CD4-positive, alpha-beta T cell (primary cell): ENCODE data around the gene CACNB2. TPM values are rescaled to one million over a fixed set of nuclear protein-coding genes. Genes with fewer than 3 reads are reported as not detected.
A peak's percentile ranks its signal among the peaks of the same experiment; 100 is the strongest.
"Not testable (repeated sequence)": the region's sequence is repeated elsewhere in the genome, so short reads cannot be mapped to it uniquely, and the experiment has no call there.

Experiments
- ATAC-seq: fragments of 200-7000 bp; cut with Tn5 transposase; one replicate; pipeline ENCODE4 v1.10.0; 2022; ENCODE audit warnings: mild to moderate bottlenecking; ENCODE audit not compliant: poor library complexity
- CTCF ChIA-PET: fragments of 350-600 bp; sonication (Branson Sonifier 250); formaldehyde crosslinking; loops from one replicate; lab custom pipeline; 2021; ENCODE audit warnings: antibody characterized with exemption, inconsistent platforms; lab: Charles Lee
- POLR2A ChIA-PET: fragments of 350-600 bp; sonication (Branson Sonifier 250); formaldehyde crosslinking; loops from one replicate; lab custom pipeline; 2021; ENCODE audit warnings: antibody characterized with exemption, inconsistent platforms; lab: Charles Lee
- DNase-seq, 14 experiments: peaks; one replicate each; pipeline ENCODE4 v3.0.0-alpha.2; 2013 to 2020; ENCODE audit warnings: mixed read lengths in 2 of 14
- H3K27ac ChIP-seq, 2 donors: one replicate each; pipeline versions ENCODE4 v1.5.1 to v1.7.0; 2013; ENCODE audit warnings: low read length in 2 of 2, low read depth in 1 of 2, mild to moderate bottlenecking in 1 of 2
- H3K27me3 ChIP-seq, 2 experiments: 1 replicate in 1 of 2; 2 replicates in 1 of 2; pipeline versions ENCODE4 v1.6.1 to v1.7.0; 2013; ENCODE audit warnings: low read length in 2 of 2, control low read depth in 1 of 2, mild to moderate bottlenecking in 1 of 2, moderate library complexity in 1 of 2; ENCODE audit not compliant: insufficient read depth in 2 of 2, control insufficient read depth in 1 of 2
- H3K36me3 ChIP-seq: one replicate; pipeline ENCODE4 v1.6.1; 2013; ENCODE audit warnings: low read length, control low read depth; ENCODE audit not compliant: insufficient read depth
- H3K4me1 ChIP-seq: one replicate; pipeline ENCODE4 v1.6.1; 2013; ENCODE audit warnings: low read length, control low read depth; ENCODE audit not compliant: insufficient read depth
- H3K4me3 ChIP-seq: one replicate; pipeline ENCODE4 v1.5.1; 2013; ENCODE audit warnings: mild to moderate bottlenecking, low read length, moderate library complexity
- H3K9me3 ChIP-seq, 2 experiments: 1 replicate in 1 of 2; 2 replicates in 1 of 2; pipeline versions ENCODE4 v1.6.1 to v1.7.0; 2013; ENCODE audit warnings: low read length in 2 of 2, mild to moderate bottlenecking in 2 of 2, control low read depth in 1 of 2, moderate library complexity in 1 of 2; ENCODE audit not compliant: control insufficient read depth in 1 of 2, insufficient read depth in 1 of 2
- H3K27ac Mint-ChIP-seq: one replicate; pipeline ENCODE4 v1.8.0; 2020; ENCODE audit warnings: mixed read lengths
- H3K27me3 Mint-ChIP-seq: one replicate; pipeline ENCODE4 v1.8.0; 2021; ENCODE audit warnings: mixed read lengths
- H3K36me3 Mint-ChIP-seq: one replicate; pipeline ENCODE4 v1.8.0; 2021; ENCODE audit warnings: low read depth, mixed read lengths
- H3K4me1 Mint-ChIP-seq: one replicate; pipeline ENCODE4 v1.8.0; 2021; ENCODE audit warnings: low read depth, mixed read lengths
- H3K4me3 Mint-ChIP-seq: one replicate; pipeline ENCODE4 v1.8.0; 2020; ENCODE audit warnings: mild to moderate bottlenecking, mixed read lengths
- H3K9me3 Mint-ChIP-seq: one replicate; pipeline ENCODE4 v1.8.0; 2020; ENCODE audit warnings: mixed read lengths
- CTCF ChIP-seq: fragments of 200-600 bp; IDR thresholded peaks from one replicate; pipeline ENCODE4 v1.8.0; 2022; ENCODE audit warnings: antibody characterized with exemption, mild to moderate bottlenecking
- intact Hi-C, 2 experiments: fragments of 100-400 bp; cut with DNase I in 1 of 2; cut with micrococcal nuclease in 1 of 2; formaldehyde crosslinking; loops; one replicate each; pipeline versions ENCODE4 v1.15.1 to v1.9.0; 2023 to 2025; cut with DNase I, micrococcal nuclease
- total RNA-seq, 174 experiments: library from RNA in 2 of 174; stranded (reverse) in 2 of 174; gene quantifications; one replicate each; pipeline ENCODE4 v1.2.3 and lab custom pipeline; 2021 to 2026

CACNB2 gene
- total RNA-seq, 2 experiments from 2014 or later: 0.34 TPM; not detected in 1

DNA sequence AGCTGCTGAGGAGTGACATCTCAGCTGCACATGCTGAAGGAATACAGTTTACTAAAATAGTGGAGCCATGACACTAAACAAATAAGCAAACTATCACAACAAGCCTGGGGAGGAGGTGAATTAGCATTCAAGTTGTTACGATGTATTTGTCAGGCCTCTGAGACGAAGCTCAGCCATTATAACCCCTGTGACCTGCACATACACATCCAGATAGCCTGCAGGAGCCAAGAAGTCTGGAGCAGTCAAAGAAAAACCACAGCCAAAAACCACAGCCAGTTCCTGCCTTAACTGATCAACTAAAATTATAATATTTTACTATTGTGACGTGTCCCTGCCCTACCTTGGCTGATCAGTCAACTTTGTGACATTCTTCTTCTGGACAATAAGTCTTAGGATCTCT, 442.6 kb downstream of the CACNB2 start:
- ATAC-seq (peak; percentile 32), DNase-seq (peak in 1 of 14 experiments; percentile 25)
- Histone ChIP-seq H3K27ac (no peak overlapping the region), H3K9me3 (peaks cover 0 to 15% of the 10 kb centered on the region in 2 experiments), H3K4me3 (no peak overlapping the region), H3K36me3 (peaks cover 48% of the 10 kb centered on the region), H3K27me3 (no peaks in the 10 kb centered on the region), H3K4me1 (peaks cover 4% of the 10 kb centered on the region)
- Mint-ChIP-seq H3K4me3 (no peak overlapping the region), H3K27ac (peak overlapping the region; percentile 27), H3K9me3 (peaks cover 4% of the 10 kb centered on the region), H3K4me1 (peaks cover 22% of the 10 kb centered on the region), H3K36me3 (peaks cover 96% of the 10 kb centered on the region), H3K27me3 (no peaks in the 10 kb centered on the region)
- CTCF ChIA-PET: no interaction called here
- intact Hi-C loops: loop anchor here in 1 of 2 experiments (5.0 kb wide), 1 partner anchor 74 kb away; the partner anchor contains the start of gene ARL5B
- POLR2A ChIA-PET: interaction anchor here (0.7 kb wide), 1 partner anchor 68 kb away, joined by 3 read pairs; the partner anchor contains the start of gene NSUN6
- no peak for TF ChIP-seq CTCF

- Mint-ChIP-seq H3K9me3 (peaks cover 2% of the 10 kb centered on the region), H3K27ac (no peak overlapping the region), H3K27me3 (no peaks in the 10 kb centered on the region), H3K4me3 (no peak overlapping the region), H3K36me3 (peaks cover 94% of the 10 kb centered on the region), H3K4me1 (peaks cover 22% of the 10 kb centered on the region)
- POLR2A ChIA-PET: interaction anchor here (0.7 kb wide), 2 partner anchors 67 to 200 kb away, joined by 3 read pairs; partner anchors contain the start of gene NSUN6
- peak in 3 of 14 experiments; percentile 10 to 13 (median 13) for DNase-seq
- TF ChIP-seq CTCF: peak; percentile 29
- Histone ChIP-seq H3K9me3 (peaks cover 0 to 9% of the 10 kb centered on the region in 2 experiments), H3K4me3 (no peak overlapping the region), H3K36me3 (peaks cover 47% of the 10 kb centered on the region), H3K27ac (no peak overlapping the region), H3K4me1 (peaks cover 4% of the 10 kb centered on the region), H3K27me3 (no peaks in the 10 kb centered on the region)
- CTCF ChIA-PET: interaction anchor here (0.6 kb wide), 1 partner anchor 1770 kb away, joined by 3 read pairs; no protein-coding TSS in a partner anchor
- intact Hi-C loops: loop anchor here in 1 of 2 experiments (5.0 kb wide), 1 partner anchor 74 kb away; the partner anchor contains the start of gene ARL5B
- no peak for ATAC-seq
These were observed 443.5 kb downstream of the CACNB2 start for GRCh38 chr10:18583575-18584270.

DNA sequence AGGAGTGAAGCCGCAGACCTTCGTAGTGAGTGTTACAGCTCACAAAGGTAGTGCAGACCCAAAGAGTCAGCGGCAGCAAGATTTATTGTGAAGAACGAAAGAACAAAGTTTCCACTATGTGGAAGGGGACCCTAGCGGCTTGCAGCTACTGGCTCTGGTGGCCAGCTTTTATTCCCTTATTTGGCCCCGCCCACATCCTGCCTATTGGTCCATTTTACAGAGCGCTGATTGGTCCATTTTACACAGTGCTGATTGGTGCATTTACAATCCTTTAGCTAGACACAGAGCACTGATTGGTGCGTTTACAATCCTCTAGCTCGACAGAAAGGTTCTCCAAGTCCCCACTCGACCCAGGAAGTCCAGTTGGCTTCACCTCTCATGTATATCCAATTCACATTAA, 446.4 kb downstream of the CACNB2 start:
- H3K9me3 ChIP-seq, CTCF ChIA-PET, H3K27me3 Mint-ChIP-seq, H3K27ac ChIP-seq, H3K4me3 Mint-ChIP-seq, intact Hi-C loops, ATAC-seq, H3K27me3 ChIP-seq, H3K4me1 ChIP-seq, POLR2A ChIA-PET, H3K4me3 ChIP-seq, DNase-seq, H3K27ac Mint-ChIP-seq, H3K9me3 Mint-ChIP-seq: not testable (repeated sequence)
- H3K36me3 Mint-ChIP-seq: peaks cover 95% of the 10 kb centered on the region
- peaks cover 22% of the 10 kb centered on the region for H3K4me1 Mint-ChIP-seq
- peaks cover 25% of the 10 kb centered on the region for H3K36me3 ChIP-seq

DNA sequence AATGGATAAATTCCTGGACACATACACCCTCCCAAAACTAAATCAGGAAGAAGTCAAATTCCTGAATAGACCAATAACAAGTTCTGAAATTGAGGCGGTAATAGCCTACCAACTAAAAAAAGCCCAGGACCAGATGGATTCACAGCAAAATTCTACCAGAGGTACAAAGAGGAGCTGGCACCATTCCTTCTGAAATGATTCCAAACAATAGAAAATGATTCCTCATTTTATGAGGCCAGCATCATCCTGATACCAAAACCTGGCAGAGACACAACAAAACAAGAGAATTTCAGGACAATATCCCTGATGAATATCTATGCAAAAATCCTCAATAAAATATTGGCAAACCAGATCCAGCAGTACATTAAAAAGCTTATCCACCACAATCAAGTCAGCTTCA, 450.9 kb downstream of the CACNB2 start:
- intact Hi-C loops, CTCF ChIA-PET: not testable (repeated sequence)

More for the DNA sequence above, 450.9 kb downstream of the CACNB2 start:
- DNase-seq, H3K27ac ChIP-seq, H3K27me3 Mint-ChIP-seq, H3K27me3 ChIP-seq, H3K4me3 Mint-ChIP-seq, H3K27ac Mint-ChIP-seq, H3K9me3 Mint-ChIP-seq, H3K4me1 Mint-ChIP-seq, ATAC-seq, H3K4me1 ChIP-seq, H3K9me3 ChIP-seq, POLR2A ChIA-PET, H3K4me3 ChIP-seq: not testable (repeated sequence)
- peaks cover 30% of the 10 kb centered on the region for H3K36me3 ChIP-seq
- peaks cover 91% of the 10 kb centered on the region for H3K36me3 Mint-ChIP-seq
